ENCODE data around the gene RPL3.

The RPL3 gene

GRCh38 chr22:39297490-39298240, 21.8 kb downstream of the RPL3 start:
- no peak for DNase-seq

GRCh38 chr22:39296981-39297489, 22.4 kb downstream of the RPL3 start:
- DNase-seq = no peak

- DNase-seq = no peak
Observed at GRCh38 chr22:39296535-39296934, 22.9 kb downstream of the RPL3 start.

- no peak for DNase-seq
Observed at GRCh38 chr22:39294571-39295468, 24.6 kb downstream of the RPL3 start.

- DNase-seq = no peak
Observed at GRCh38 chr22:39293766-39294368, 25.6 kb downstream of the RPL3 start.

DNA sequence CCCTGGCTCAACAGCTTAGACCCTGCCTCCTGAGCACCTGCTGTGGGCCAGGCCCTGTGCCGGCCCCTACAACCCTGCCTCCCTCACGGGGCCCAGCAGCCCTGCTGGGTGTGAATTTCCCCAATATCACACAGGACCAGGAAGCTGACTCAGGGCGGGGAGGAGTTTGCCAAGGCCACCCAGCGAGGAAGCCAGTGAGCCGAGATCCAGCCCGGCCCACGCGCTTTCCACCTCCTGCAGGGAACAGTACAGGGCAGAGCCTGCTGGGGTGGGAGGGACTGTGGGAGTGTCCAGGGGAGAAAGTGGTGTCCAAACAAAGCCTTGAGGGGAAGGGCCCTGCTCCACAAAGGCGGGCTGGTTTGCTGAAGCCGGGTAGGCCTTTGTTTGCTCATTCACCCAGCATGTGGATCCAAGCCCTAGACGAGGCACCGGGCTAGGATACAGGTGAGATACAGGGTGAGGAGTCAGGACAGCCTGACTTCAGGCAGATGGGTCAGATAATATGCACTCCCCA, 26.8 kb downstream of the RPL3 start:
- peak; percentile 26 for DNase-seq

- DNase-seq = no peak
Observed at GRCh38 chr22:39292031-39292462, 27.4 kb downstream of the RPL3 start.

- no peak for DNase-seq
Observed at GRCh38 chr22:39291523-39291922, 27.9 kb downstream of the RPL3 start.

- no peak for DNase-seq
Observed at GRCh38 chr22:39290724-39291161, 28.7 kb downstream of the RPL3 start.

- no peak for DNase-seq
Observed at GRCh38 chr22:39289975-39290720, 29.3 kb downstream of the RPL3 start.

DNA sequence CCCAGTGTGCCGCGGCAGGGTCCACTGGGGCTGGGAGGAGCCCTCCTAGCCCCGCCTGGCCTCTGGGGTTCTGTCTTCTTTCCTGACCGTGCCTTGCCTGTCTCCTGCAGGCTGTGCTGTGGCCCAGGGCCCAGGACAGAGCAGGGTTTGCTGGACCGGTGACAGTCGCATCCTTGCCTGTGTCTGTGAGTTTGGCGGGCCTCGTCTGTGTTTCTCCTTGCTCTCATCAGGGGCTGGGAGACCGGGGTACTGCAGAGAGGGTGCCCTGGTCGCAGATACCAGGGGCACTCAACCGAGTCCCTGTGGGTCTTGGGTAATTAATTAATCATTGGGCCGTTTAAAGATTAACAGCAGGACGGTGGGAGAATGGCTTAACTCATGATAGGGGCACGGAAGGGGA, 29.9 kb downstream of the RPL3 start:
- no peak for DNase-seq

GRCh38 chr22:39288135-39288898, 31.1 kb downstream of the RPL3 start:
- no peak for DNase-seq

DNA sequence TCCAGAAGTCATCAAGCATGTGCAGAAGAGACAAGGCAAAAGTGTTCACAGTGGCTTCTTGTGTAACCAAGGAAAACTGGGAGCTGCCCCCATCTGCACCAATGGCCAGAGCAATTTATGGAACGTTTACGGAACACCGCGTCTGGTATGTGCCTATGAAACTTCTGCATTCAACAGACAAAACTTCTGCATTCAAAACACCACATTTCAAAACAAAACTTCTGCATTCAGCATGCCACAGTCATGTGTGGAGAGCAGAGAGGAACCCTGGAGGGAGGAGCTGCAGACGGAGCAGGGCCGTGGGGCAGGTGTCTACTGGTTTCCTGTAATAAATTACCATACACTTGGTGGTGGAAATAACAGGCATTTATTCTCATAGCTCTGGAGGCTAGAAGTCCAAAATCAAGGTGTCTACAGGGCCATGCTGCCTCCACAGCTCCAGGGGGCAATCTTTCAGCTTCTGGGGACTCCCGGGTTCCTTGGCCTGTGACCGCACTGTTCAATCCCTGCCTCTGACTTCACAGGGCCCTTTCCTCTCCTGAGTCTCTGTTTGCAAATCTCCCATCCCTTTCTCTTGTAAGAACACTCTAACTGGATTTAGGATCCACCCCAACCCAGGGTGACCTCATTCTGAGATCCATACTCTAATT, 32.2 kb downstream of the RPL3 start:
- no peak for DNase-seq

- DNase-seq = no peak
Observed at GRCh38 chr22:39284983-39285382, 34.4 kb downstream of the RPL3 start.

DNA sequence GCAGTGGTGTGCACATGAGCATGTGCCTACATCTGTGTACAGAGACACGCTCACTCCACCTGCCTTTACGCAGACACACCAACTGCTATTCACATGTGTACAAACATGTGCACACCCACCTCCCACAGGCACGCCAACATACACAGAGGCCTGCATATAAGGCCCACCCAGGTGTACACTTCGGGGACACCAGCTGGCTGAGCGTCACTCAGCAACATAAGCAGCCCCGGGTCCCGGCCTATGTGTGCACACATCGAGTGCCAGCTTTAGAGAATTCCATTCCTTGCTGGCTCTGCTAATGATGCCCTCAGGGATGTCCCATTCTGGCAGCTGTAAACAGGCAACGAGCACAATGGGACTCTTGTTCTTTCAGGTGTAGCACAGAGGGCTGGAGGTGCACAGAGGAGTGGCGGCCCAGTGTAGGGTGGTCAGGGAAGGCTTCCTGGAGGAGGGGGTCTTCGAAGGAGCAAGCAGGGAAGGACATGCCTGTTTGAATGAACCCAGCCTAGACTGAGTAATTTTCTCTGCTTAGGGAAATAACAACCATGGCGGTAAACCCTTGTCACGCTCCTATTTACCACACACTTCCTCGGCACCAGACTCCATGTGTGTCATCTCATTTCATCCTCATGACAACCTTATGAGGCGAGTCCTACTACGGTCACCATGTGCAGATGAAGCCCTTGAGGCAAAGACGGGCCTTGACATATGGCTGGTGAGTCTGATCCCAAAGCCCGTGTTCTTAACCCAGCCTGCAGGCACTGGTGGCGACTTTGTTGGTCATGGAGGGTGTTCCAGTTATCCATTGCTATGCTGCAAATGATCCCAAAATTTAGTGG, 35.1 kb downstream of the RPL3 start:
- DNase-seq = no peak

- DNase-seq = no peak
Observed at GRCh38 chr22:39283322-39284141, 35.9 kb downstream of the RPL3 start.

GRCh38 chr22:39282645-39283321, 36.6 kb downstream of the RPL3 start:
- no peak for DNase-seq

DNA sequence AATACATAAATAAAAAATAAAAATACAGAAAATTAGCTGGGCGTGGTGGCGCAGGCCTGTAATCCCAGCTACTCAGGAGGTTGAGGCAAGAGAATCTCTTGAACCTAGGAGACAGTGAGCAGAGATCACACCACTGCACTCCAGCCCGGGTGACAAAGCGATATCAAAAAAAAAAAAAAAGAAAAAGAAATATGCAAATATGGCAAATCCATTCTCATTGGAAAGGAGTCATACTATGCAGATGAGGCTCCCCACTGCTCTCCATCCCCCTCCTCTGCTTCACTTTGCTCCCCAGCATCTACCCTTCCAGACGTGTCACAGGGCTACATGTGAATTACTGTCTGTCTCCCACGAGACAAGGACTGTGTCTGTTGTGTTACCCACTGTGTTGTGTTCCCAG, 38.3 kb downstream of the RPL3 start:
- no peak for DNase-seq

- DNase-seq = no peak
Observed at GRCh38 chr22:39280250-39280649, 39.2 kb downstream of the RPL3 start.

Data from CD4-positive, alpha-beta T cell treated with Interleukin-4 for 4 hours (primary cell).